Lung (tissue), 12 donors: ENCODE results near the gene C16orf46. TPM values are rescaled to one million over a fixed set of nuclear protein-coding genes. Genes with fewer than 3 reads are reported as not detected.
"Not testable (repeated sequence)": the region's sequence is repeated elsewhere in the genome, so short reads cannot be mapped to it uniquely, and the experiment has no call there.

Experiments used
- ATAC-seq: fragments of 200-7000 bp; cut with Tn5 transposase; one replicate; pipeline ENCODE4 v1.9.1; 2020; ENCODE audit warnings: moderate number of reproducible peaks; ENCODE audit not compliant: insufficient read depth, low FRiP score
- DNase-seq, 3 donors: peaks; one replicate each; pipeline ENCODE4 v3.0.0-alpha.2; 2013 to 2017
- H3K27ac ChIP-seq, 2 donors: one replicate each; pipeline ENCODE4 v1.5.1; 2013; ENCODE audit warnings: mild to moderate bottlenecking in 2 of 2, moderate library complexity in 2 of 2, control low read depth in 1 of 2, inconsistent platforms in 1 of 2, low read depth in 1 of 2, low read length in 1 of 2
- H3K27me3 ChIP-seq, 3 donors: one replicate each; pipeline ENCODE4 v1.5.1; 2013; ENCODE audit warnings: low read length in 2 of 3; ENCODE audit not compliant: control insufficient read depth in 3 of 3, insufficient read depth in 3 of 3
- H3K36me3 ChIP-seq, 4 donors: one replicate each; pipeline ENCODE4 v1.5.1; 2013; ENCODE audit warnings: low read length in 4 of 4, mild to moderate bottlenecking in 1 of 4, moderate library complexity in 1 of 4; ENCODE audit not compliant: control insufficient read depth in 4 of 4, insufficient read depth in 4 of 4
- H3K4me1 ChIP-seq, 5 donors: one replicate each; pipeline ENCODE4 v1.5.1; 2013; ENCODE audit warnings: low read length in 5 of 5, mild to moderate bottlenecking in 2 of 5, moderate library complexity in 1 of 5; ENCODE audit not compliant: control insufficient read depth in 5 of 5, insufficient read depth in 5 of 5
- H3K4me3 ChIP-seq: one replicate; pipeline ENCODE4 v1.5.1; 2013; ENCODE audit warnings: mild to moderate bottlenecking, control low read depth, moderate library complexity
- H3K9ac ChIP-seq, 2 donors: one replicate each; pipeline ENCODE4 v1.5.1; 2013; ENCODE audit warnings: low read length in 2 of 2, control low read depth in 1 of 2; ENCODE audit not compliant: insufficient read depth in 1 of 2
- H3K9me3 ChIP-seq, 4 donors: one replicate each; pipeline ENCODE4 v1.5.1; 2013; ENCODE audit warnings: low read length in 3 of 4, mild to moderate bottlenecking in 1 of 4, moderate library complexity in 1 of 4; ENCODE audit not compliant: control insufficient read depth in 4 of 4, insufficient read depth in 3 of 4
- CTCF ChIP-seq: IDR thresholded peaks from 2 replicates; pipeline ENCODE4 v1.5.1; 2012; ENCODE audit warnings: mild to moderate bottlenecking; ENCODE audit errors: control extremely low read depth, extremely low read depth
- WGBS, 2 donors: extraction: QIAGEN DNeasy Blood & Tissue Kit; methylation state at CpG; one replicate each; pipeline ENCODE4 v1.1.7; 2013; 5-methylcytosine and 5-hydroxymethylcytosine counted together
- polyA plus RNA-seq, 2 donors: library from polyadenylated mRNA; stranded (reverse); fragments of 200-250 nt; gene quantifications; one replicate each; pipeline ENCODE4 v1.2.1, GENCODE V29; 2013
- total RNA-seq, 2 donors: library from RNA; depleted of rRNA in 1 of 2; stranded (reverse); fragments of >200 nt in 1 of 2; gene quantifications; one replicate each; pipeline ENCODE4 v1.2.1, GENCODE V29; 2014 to 2021
- donor health status: control.
- donor health status: control.
- donor health status: Bipolar disorder and iron deficiency.
- donor health status: healthy.
- donor health status: DM: yes; HTN: yes; CAD: no.

Gene C16orf46
- total and polyA plus RNA-seq, 4 donors: 1.0 to 4.4 (median 1.8) TPM

- TF ChIP-seq CTCF: no peak
- 64 to 71% methylated on average over 11 of the region's 11 CpGs for WGBS, 2 donors
- Histone ChIP-seq H3K27ac (no peak overlapping the region), H3K4me1 (no peaks in the 10 kb centered on the region), H3K36me3 (no peaks in the 10 kb centered on the region), H3K9ac (no peak overlapping the region), H3K4me3 (no peak overlapping the region), H3K27me3 (no peaks in the 10 kb centered on the region), H3K9me3 (no peaks in the 10 kb centered on the region)
- DNase-seq (no peak), ATAC-seq (no peak)
These were observed 40.4 kb upstream of the C16orf46 start for GRCh38 chr16:81117436-81117835.

DNA sequence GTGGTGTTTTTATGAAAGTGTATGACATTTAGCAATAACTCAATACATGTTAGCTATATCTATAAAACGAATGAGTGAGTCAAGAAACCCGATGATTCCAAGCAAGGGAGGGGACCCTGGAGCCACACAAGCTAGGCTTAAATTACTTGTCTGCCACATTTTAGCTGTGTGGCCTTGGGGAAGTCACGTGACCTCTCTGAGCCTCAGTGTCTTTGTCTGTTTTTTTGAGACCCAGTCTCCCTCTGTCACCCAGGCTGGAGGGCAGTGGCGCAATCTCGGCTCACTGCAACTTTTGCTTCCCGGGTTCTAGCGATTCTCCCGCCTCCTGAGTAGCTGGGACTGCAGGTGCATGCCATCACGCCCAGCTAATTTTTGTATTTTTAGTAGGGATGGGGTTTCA, 39.2 kb upstream of the C16orf46 start:
- no peak overlapping the region for H3K4me3 ChIP-seq
- no peak for ATAC-seq
- WGBS, 2 donors: 78 to 88% methylated on average over 9 of the region's 9 CpGs

GRCh38 chr16:81112453-81112852, 35.4 kb upstream of the C16orf46 start:
- H3K27ac ChIP-seq: no peak overlapping the region
- H3K9me3 ChIP-seq: peaks cover 0 to 4% (median 0%) of the 10 kb centered on the region in 4 donors
- DNase-seq (no peak), ATAC-seq (no peak)
- WGBS, 2 donors: 91 to 96% methylated on average over 4 of the region's 4 CpGs
- H3K36me3 ChIP-seq: no peaks in the 10 kb centered on the region
- no peak overlapping the region for H3K4me3 ChIP-seq
- no peaks in the 10 kb centered on the region for H3K4me1 ChIP-seq
- TF ChIP-seq CTCF: no peak
- no peaks in the 10 kb centered on the region for H3K27me3 ChIP-seq
- H3K9ac ChIP-seq: no peak overlapping the region

More for the DNA sequence above, 39.2 kb upstream of the C16orf46 start:
- Histone ChIP-seq H3K36me3 (no peaks in the 10 kb centered on the region), H3K27ac (no peak overlapping the region), H3K27me3 (no peaks in the 10 kb centered on the region), H3K9me3 (peaks cover 0 to 2% (median 0%) of the 10 kb centered on the region in 4 donors), H3K9ac (no peak overlapping the region), H3K4me1 (no peaks in the 10 kb centered on the region)
- TF ChIP-seq CTCF: no peak
- no peak for DNase-seq

DNA sequence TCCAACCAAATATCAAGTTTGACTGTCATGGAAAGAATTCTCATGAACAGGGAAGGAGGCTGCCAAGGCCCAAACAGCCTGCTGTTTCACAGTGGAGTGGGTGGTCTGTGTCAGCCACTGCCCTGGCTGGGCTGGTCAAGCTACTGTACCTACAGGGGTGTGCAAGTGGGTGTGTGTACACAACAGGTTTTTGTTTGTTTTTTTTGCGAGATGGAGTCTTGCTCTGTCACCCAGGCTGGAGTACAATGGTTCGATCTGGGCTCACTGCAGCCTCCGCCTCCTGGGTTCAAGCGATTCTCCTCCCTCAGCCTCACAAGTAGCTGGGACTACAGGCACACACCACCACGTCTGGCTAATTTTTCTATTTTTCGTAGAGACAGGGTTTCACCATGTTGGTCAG, 32.2 kb upstream of the C16orf46 start:
- H3K9ac ChIP-seq, H3K9me3 ChIP-seq, H3K4me1 ChIP-seq, H3K4me3 ChIP-seq, H3K27ac ChIP-seq, H3K36me3 ChIP-seq, DNase-seq, H3K27me3 ChIP-seq, ATAC-seq: not testable (repeated sequence)
- WGBS, 2 donors: 91 to 95% methylated on average over 6 of the region's 6 CpGs
